NCI-H446 (cell line): Measurements from ENCODE around the gene FOXS1.

Experiments used
- DNase-seq, 2 experiments: peaks; one replicate each; lab custom pipeline; 2025; lab: John Stamatoyannopoulos, UW

Gene FOXS1

DNA sequence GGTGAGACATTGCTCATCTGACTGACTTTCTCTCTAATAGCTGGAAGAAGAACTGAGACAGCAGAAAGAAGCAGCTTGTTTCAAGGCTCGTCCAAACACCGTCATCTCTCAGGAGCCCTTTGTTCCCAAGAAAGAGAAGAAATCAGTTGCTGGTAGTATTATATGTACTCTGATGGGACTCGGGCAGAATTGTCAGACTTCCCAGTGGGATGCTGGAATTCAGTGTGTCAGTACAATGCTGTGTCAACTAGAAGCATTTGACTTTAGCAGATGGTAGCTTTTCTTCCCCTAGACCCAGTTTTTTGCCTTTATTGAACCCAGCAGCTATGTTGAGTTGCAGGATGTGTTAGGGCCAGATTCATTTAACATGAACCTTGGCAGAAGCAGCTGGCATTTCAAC, 48.0 kb downstream of the FOXS1 start:
- DNase-seq: no peak
